BE2C (cell line): Measurements from ENCODE around the gene MAPKAPK2.

ENCODE experiments used
- DNase-seq: peaks from one replicate; pipeline ENCODE4 v3.0.0-alpha.2; 2020
- H3K27me3 ChIP-seq: fragments of 250-450 bp; sonication (Bioruptor Pico); 2 replicates; pipeline ENCODE4 v1.5.1; 2020; ENCODE audit warnings: mild to moderate bottlenecking
- H3K36me3 ChIP-seq: fragments of 250-450 bp; sonication (Bioruptor Pico); 2 replicates; pipeline ENCODE4 v1.5.1; 2020; ENCODE audit warnings: mild to moderate bottlenecking
- H3K4me1 ChIP-seq: fragments of 250-450 bp; sonication (Bioruptor Pico); 2 replicates; pipeline ENCODE4 v1.5.1; 2020
- H3K4me3 ChIP-seq: 2 replicates; pipeline ENCODE4 v1.5.1; 2011; ENCODE audit warnings: low read depth, low read length
- H3K9me3 ChIP-seq: fragments of 250-450 bp; sonication (Bioruptor Pico); 2 replicates; pipeline ENCODE4 v1.5.1; 2020
- CTCF ChIP-seq: IDR thresholded peaks from 2 replicates; pipeline ENCODE4 v1.5.1; 2012; ENCODE audit warnings: mild to moderate bottlenecking, low read depth, low read length

The MAPKAPK2 gene

GRCh38 chr1:206766251-206766856, 81.6 kb downstream of the MAPKAPK2 start:
- H3K4me1 ChIP-seq = no peaks in the 10 kb centered on the region
- no peaks in the 10 kb centered on the region for H3K36me3 ChIP-seq
- no peak for DNase-seq
- no peaks in the 10 kb centered on the region for H3K27me3 ChIP-seq
- no peaks in the 10 kb centered on the region for H3K9me3 ChIP-seq
- H3K4me3 ChIP-seq = no peak overlapping the region
- TF ChIP-seq CTCF = no peak

GRCh38 chr1:206768472-206769303, 84.0 kb downstream of the MAPKAPK2 start:
- no peak for DNase-seq
- Histone ChIP-seq H3K36me3 (no peaks in the 10 kb centered on the region), H3K4me3 (no peak overlapping the region), H3K9me3 (no peaks in the 10 kb centered on the region; the same call in 1 of the 2 replicates), H3K4me1 (no peaks in the 10 kb centered on the region), H3K27me3 (no peaks in the 10 kb centered on the region)
- TF ChIP-seq CTCF = no peak

GRCh38 chr1:206769304-206769731, 84.6 kb downstream of the MAPKAPK2 start:
- no peaks in the 10 kb centered on the region for H3K36me3 ChIP-seq
- H3K4me1 ChIP-seq = no peaks in the 10 kb centered on the region
- TF ChIP-seq CTCF = no peak
- H3K27me3 ChIP-seq = no peaks in the 10 kb centered on the region
- H3K9me3 ChIP-seq = no peaks in the 10 kb centered on the region; the same call in 1 of the 2 replicates
- no peak for DNase-seq
- no peak overlapping the region for H3K4me3 ChIP-seq

GRCh38 chr1:206770531-206771337, 86.0 kb downstream of the MAPKAPK2 start, which contains the start of gene IL19:
TSS of gene IL19 (plus strand) at chr1:206770773. CDS start at chr1:206836663, 65,890 bp downstream.
- Histone ChIP-seq H3K9me3 (no peaks in the 10 kb centered on the region; the same call in 1 of the 2 replicates), H3K4me1 (no peaks in the 10 kb centered on the region), H3K36me3 (no peaks in the 10 kb centered on the region), H3K27me3 (no peaks in the 10 kb centered on the region), H3K4me3 (no peak within 1 kb of the TSS)
- TF ChIP-seq CTCF = no peak
- no peak for DNase-seq

- no peak for TF ChIP-seq CTCF
- DNase-seq = no peak
- Histone ChIP-seq H3K4me3 (no peak overlapping the region), H3K36me3 (no peaks in the 10 kb centered on the region), H3K4me1 (no peaks in the 10 kb centered on the region), H3K9me3 (no peaks in the 10 kb centered on the region; the same call in 1 of the 2 replicates), H3K27me3 (no peaks in the 10 kb centered on the region)
These were observed 86.6 kb downstream of the MAPKAPK2 start for GRCh38 chr1:206771338-206771692.
